Uterus (tissue), 4 donors: Measurements from ENCODE around the gene TLX3. TPM values are rescaled to one million over a fixed set of nuclear protein-coding genes. Genes with fewer than 3 reads are reported as not detected.

Experiments used
- DNase-seq, 2 donors: peaks; one replicate each; pipeline ENCODE4 v3.0.0-alpha.2; 2019 to 2020
- H3K27ac ChIP-seq, 2 donors: fragments of 200-600 bp; sonication (generic); 1 replicate in 1 of 2; 2 replicates in 1 of 2; pipeline ENCODE4 v1.5.1; 2016 to 2018
- H3K27me3 ChIP-seq, 2 donors: fragments of 200-600 bp; sonication (generic); one replicate each; pipeline ENCODE4 v1.5.1; 2018 to 2019; ENCODE audit warnings: control low read depth in 1 of 2
- H3K36me3 ChIP-seq, 2 donors: fragments of 200-600 bp; sonication (generic); one replicate each; pipeline ENCODE4 v1.5.1; 2019; ENCODE audit warnings: control low read depth in 1 of 2
- H3K4me1 ChIP-seq, 2 donors: fragments of 200-600 bp; sonication (generic); one replicate each; pipeline ENCODE4 v1.5.1; 2018 to 2019; ENCODE audit warnings: control low read depth in 1 of 2
- H3K4me3 ChIP-seq, 2 donors: fragments of 200-600 bp; sonication (generic); 1 replicate in 1 of 2; 2 replicates in 1 of 2; pipeline ENCODE4 v1.5.1; 2018 to 2019; ENCODE audit warnings: mild to moderate bottlenecking in 1 of 2
- H3K9me3 ChIP-seq, 2 donors: fragments of 200-600 bp; sonication (generic); one replicate each; pipeline ENCODE4 v1.5.1; 2019; ENCODE audit warnings: control low read depth in 1 of 2
- POLR2A ChIP-seq, 2 donors: fragments of 450-650 bp; IDR thresholded peaks; one replicate each; pipeline ENCODE4 v1.6.1; 2016; ENCODE audit warnings: antibody characterized with exemption in 2 of 2, mild to moderate bottlenecking in 1 of 2, moderate library complexity in 1 of 2
- intact Hi-C: fragments of 100-400 bp; cut with DNase I; formaldehyde crosslinking; loops from one replicate; pipeline ENCODE4 v1.15.1; 2023; ENCODE audit warnings: low total_unique reads
- total RNA-seq, 4 donors: library from RNA; depleted of rRNA in 3 of 4; stranded (reverse); fragments of >200 nt in 3 of 4; gene quantifications; one replicate each; pipeline versions ENCODE4 v1.1.0 to v1.2.4, GENCODE V29; 2014 to 2023
- TF ChIP-seq, protein P1 (sequence below), 4 experiments: fragments of 200-600 bp in 2 of 4; fragments of 450-650 bp in 2 of 4; sonication (generic) in 2 of 4; IDR thresholded peaks; one replicate each; pipeline ENCODE4 v1.5.1; 2016 to 2019; ENCODE audit warnings: antibody characterized with exemption in 4 of 4, mild to moderate bottlenecking in 2 of 4, moderate library complexity in 1 of 4
- donor health status: DM: yes; HTN: yes; CAD: no.

Gene TLX3
- total RNA-seq, 4 donors from 2014 or later: not detected

DNA sequence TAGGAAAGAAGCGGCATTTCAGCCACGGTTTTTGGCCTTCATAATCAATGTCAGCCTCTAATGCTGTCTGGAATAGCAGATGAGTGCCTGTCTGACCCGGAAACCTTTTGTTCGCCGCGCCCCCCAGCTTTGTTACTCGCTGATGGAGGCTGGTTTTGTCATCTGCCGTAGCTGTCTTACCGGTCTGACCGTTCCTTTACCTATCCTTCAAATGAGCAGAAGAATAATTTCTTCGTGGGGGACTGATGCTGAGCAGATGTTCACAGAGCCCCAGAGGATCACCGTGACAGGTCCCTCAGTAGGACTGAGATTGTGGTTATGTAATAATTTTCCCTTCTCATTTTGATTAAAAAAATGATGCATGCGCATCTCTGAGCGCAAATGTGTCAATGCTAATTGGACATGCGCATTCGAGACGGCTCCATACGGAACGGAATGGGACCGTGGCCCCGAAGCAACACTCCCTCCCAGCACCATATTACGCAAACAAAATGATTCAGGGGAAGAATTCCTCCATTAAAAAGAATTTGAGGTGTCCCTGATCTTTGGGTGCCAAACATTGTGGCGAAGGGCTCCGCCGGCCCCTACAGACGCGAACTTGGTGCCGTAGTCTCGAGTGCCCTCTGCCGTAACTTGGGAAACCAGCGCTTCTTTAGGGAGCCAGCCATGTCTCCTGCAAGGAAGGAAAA is 27.6 kb downstream of the TLX3 start:
- no peaks in the 10 kb centered on the region for H3K27me3 ChIP-seq
- DNase-seq: peak in 1 of 2 donors; percentile 24
- no peak overlapping the region for H3K4me3 ChIP-seq
- no peak overlapping the region for H3K27ac ChIP-seq
- no peak for TF ChIP-seq POLR2A (IDR thresholded peaks at IDR 0.05)
- TF ChIP-seq, protein P1, sequence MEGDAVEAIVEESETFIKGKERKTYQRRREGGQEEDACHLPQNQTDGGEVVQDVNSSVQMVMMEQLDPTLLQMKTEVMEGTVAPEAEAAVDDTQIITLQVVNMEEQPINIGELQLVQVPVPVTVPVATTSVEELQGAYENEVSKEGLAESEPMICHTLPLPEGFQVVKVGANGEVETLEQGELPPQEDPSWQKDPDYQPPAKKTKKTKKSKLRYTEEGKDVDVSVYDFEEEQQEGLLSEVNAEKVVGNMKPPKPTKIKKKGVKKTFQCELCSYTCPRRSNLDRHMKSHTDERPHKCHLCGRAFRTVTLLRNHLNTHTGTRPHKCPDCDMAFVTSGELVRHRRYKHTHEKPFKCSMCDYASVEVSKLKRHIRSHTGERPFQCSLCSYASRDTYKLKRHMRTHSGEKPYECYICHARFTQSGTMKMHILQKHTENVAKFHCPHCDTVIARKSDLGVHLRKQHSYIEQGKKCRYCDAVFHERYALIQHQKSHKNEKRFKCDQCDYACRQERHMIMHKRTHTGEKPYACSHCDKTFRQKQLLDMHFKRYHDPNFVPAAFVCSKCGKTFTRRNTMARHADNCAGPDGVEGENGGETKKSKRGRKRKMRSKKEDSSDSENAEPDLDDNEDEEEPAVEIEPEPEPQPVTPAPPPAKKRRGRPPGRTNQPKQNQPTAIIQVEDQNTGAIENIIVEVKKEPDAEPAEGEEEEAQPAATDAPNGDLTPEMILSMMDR (IDR thresholded peaks at IDR 0.05): peak; percentile 10 to 28 (median 20)
- no peaks in the 10 kb centered on the region for H3K36me3 ChIP-seq
- intact Hi-C loops: no loop called here
- H3K4me1 ChIP-seq: no peaks in the 10 kb centered on the region
- no peaks in the 10 kb centered on the region for H3K9me3 ChIP-seq

DNA sequence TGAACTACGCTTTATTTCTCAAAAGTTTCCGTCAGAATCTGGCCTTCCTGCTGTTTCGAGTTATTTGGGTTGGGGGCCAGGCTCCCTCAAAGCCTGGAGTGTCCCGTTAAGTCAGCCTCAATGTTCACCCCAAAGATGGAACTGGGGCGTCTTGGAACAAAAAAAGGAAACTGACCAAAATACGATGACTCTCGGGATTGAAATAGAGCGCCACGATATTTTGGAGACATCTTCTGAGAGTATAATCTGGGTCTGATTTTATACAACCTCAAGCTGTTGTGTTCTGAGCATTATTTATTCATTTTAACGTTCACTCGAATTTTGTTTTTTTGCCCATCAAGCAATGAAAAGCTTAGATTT is 28.1 kb downstream of the TLX3 start:
- Histone ChIP-seq H3K9me3 (no peaks in the 10 kb centered on the region), H3K27ac (no peak overlapping the region), H3K36me3 (no peaks in the 10 kb centered on the region), H3K27me3 (no peaks in the 10 kb centered on the region), H3K4me1 (no peaks in the 10 kb centered on the region), H3K4me3 (no peak overlapping the region)
- no peak for DNase-seq
- TF ChIP-seq, protein P1 (IDR thresholded peaks at IDR 0.05): no peak
- TF ChIP-seq POLR2A (IDR thresholded peaks at IDR 0.05): no peak
- intact Hi-C loops: no loop called here

DNA sequence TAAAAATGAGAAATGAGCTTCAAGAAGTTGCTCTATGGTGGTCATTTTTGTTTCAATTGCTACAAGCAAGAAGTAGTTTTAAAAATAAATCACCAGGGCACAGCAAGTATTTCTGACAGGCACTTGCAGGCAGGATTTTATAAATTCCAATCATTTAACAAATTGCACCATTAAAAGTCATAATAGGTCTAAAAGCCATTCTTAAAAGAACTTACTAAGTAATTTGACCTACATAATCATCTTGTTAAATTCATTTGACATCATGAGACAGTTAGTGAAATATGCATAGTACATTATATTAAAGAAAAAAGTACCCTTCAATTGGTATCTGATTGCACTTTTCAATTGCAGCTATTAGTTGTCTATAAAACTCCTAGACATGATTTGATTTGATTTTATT is 31.0 kb downstream of the TLX3 start:
- TF ChIP-seq, protein P1 (IDR thresholded peaks at IDR 0.05): no peak
- TF ChIP-seq POLR2A (IDR thresholded peaks at IDR 0.05): no peak
- H3K27ac ChIP-seq: no peak overlapping the region
- no peaks in the 10 kb centered on the region for H3K9me3 ChIP-seq
- H3K36me3 ChIP-seq: no peaks in the 10 kb centered on the region
- H3K4me1 ChIP-seq: no peaks in the 10 kb centered on the region
- no peaks in the 10 kb centered on the region for H3K27me3 ChIP-seq
- H3K4me3 ChIP-seq: no peak overlapping the region
- intact Hi-C loops: no loop called here
- DNase-seq: no peak

DNA sequence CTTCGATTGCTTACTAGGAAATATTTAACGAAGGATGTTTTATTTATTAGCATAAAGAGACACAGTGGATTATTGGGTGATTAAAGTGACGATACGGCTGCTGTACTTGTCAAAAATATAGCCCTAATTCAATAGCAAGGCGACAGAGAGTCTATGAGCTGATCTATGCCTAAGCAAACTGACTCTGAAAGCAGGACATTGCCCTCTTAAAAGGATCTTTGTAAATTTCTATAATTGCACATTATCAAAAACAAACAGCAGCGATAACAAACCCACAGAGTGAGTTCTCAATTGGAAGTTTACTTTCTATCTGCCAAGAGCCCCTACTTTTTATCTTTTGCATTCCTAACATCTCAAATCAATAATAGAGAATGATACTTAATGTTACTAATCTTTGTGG is 31.4 kb downstream of the TLX3 start:
- H3K36me3 ChIP-seq: no peaks in the 10 kb centered on the region
- DNase-seq: no peak
- no peaks in the 10 kb centered on the region for H3K9me3 ChIP-seq
- no peak overlapping the region for H3K27ac ChIP-seq
- H3K4me1 ChIP-seq: no peaks in the 10 kb centered on the region
- no peaks in the 10 kb centered on the region for H3K27me3 ChIP-seq
- intact Hi-C loops: no loop called here
- TF ChIP-seq, protein P1 (IDR thresholded peaks at IDR 0.05): no peak
- no peak for TF ChIP-seq POLR2A (IDR thresholded peaks at IDR 0.05)
- H3K4me3 ChIP-seq: no peak overlapping the region

DNA sequence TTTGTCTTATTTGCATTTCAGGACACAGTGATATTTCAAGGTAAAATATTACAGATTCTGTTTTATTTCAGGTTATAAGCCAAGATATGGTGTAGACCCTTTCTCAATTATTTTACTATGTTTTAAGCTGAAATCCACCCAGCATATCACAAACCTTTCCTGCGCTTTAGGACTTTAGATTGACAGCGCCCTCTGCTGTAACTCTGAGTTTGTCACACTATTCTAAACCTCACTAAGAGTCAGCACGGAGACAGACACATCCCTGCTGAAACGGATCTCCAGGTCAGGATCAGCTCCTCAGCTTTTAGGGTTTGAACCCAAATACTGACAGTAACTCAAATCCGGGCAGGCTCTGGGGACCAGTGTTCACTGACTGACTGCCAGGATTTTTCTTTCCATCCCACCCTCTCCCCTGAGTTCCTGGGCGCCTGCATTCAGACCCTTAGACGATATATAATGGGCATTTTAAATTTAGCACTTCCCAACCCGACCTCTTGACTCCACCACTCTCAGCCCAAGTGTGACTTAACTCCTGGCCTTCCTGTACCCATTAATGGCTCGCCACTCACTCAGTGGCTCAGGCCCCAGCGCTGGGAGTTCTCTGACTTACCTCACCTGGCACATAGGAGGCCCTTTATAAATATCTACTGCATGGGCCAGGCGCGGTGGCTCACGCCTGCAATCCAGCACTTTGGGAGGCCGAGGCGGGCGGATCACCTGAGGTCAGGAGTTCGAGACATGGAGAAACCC is 33.5 kb downstream of the TLX3 start:
- Histone ChIP-seq H3K4me1 (no peaks in the 10 kb centered on the region), H3K27me3 (no peaks in the 10 kb centered on the region), H3K9me3 (no peaks in the 10 kb centered on the region), H3K27ac (no peak overlapping the region), H3K4me3 (no peak overlapping the region), H3K36me3 (no peaks in the 10 kb centered on the region)
- intact Hi-C loops: no loop called here
- TF ChIP-seq, protein P1 (IDR thresholded peaks at IDR 0.05): peak in 1 of 4 experiments; percentile 24
- TF ChIP-seq POLR2A (IDR thresholded peaks at IDR 0.05): no peak
- no peak for DNase-seq
